GM21825 (cell line): ENCODE measurements around the gene CDKN1A.
"Not testable (repeated sequence)": the region's sequence is repeated elsewhere in the genome, so short reads cannot be mapped to it uniquely, and the experiment has no call there.

Experiments
- ATAC-seq: cut with Tn5 transposase; IDR thresholded peaks from one replicate; pipeline ENCODE4 v1.9.1; 2021; ENCODE audit warnings: mild to moderate bottlenecking, moderate library complexity; ENCODE audit not compliant: unreplicated experiment

Gene CDKN1A

DNA sequence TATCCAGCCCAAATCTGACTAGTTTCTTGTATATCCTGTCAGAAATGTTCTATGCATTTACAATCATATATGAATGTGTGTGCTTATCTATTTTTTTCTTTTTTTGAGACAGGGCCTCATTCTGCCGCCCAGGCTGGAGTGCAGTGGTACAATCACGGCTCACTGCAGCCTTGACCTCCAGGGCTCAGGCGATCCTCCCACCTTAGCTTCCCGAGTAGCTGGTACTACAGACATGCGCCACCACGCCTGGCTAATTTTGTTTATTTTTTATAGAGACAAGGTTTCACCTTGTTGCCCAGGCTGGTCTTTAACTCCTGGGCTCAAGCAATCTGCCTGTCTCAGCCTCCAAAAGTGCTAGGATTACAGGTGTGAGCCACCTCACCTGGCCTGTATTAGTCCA, 16.1 kb downstream of the CDKN1A start:
- no peak for ATAC-seq

DNA sequence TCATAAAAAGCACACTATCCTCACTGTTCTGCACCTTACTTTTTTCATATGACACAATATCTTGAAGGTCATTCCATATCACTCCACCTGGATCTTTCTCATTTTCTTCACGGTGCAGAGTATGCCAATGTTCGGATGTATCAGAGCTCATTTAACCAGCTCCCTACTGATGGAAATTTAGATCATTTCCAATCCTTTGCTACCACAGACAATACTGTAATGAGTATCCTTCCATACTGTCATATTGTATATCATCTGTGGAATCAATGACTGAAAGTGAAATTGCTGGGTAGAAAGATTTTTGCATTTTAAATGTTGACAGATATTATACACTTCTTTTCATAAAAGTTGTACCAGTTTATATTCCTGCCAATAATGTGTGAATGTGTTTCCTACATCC, 16.9 kb downstream of the CDKN1A start:
- ATAC-seq = no peak

DNA sequence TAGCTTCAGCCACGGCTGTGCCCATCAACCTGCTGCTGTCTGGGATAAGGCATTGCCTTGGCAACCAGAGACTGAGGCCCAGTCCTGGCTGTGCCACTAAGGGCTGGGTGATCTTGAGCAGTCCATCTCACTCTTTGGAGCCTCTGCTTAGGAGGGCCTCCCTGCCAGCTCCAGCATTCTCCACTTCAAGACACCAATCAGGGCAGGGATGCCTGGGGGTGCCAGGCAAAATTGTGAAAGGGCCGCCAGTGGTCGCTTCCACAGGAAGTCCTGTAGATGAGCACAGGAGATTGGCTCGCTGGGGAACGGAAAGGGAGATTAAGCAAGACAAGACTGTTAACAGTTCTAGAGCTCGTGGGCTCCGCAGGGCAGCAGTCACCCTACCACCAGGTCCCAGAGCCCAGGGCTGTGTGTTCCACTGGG, 19.0 kb downstream of the CDKN1A start, which contains the start of gene RAB44:
Gene RAB44 (plus strand): TSS at position 346 of the 423 bp plus-strand sequence. CDS start 6,410 bp downstream, outside the sequence.
- no peak for ATAC-seq

DNA sequence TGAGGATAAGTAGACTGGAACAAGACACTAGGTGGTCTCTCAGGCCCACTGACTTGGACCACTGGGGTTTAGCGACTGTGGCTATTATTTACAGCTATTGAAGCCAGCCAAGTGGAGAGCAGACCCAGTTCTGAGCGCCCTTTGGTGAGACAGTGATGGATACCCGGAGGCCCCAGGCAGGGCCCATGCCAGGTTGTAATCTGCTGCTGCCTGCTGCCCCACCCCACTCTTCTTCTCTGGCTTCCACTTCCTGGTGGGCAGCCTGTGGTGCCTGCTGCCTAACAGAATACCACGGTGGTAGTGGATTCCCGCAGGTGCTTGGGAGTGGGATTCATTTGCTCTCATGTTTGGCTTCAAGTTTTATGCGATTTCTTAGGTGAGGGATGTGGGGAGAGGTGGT, 19.7 kb downstream of the CDKN1A start:
- ATAC-seq = no peak

DNA sequence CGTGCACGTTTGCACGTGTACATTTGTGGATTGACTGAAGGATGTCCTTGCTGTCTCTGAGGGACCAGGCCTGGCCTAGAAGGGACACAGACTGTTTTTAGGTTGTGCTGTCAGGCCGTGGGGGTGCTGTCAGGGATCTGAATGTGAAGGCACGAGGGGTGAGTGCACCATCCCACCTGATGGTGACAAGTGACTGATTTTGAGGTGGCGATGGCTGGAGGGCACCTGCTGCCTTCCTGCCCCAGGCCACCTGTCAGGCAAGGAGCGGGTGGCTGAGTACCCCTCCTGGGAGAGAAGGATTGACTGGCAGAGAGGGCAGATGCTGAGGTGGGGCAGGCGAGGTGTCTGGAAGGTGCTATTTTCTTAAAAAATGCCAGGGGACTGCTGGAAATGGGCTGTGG, 20.4 kb downstream of the CDKN1A start:
- no peak for ATAC-seq

DNA sequence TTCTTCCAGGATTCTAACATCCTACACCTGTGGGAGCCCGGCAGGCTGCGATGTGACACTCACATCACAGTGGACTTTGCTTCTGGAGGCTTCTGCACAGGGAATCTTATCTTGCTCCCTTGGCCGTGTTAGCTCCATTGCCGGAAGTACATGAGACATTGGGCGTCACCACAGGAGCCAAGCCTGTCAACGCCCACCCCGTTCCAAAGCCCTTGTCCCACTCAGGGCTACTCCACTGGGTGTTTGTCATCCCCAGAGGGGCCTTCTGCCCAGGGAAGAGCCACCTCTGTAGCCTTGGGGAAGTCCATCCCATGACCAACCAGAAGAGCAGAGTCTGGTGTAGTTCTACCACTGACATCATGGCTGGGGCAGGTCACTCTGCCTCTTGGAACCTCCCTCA, 20.8 kb downstream of the CDKN1A start:
- ATAC-seq = no peak

DNA sequence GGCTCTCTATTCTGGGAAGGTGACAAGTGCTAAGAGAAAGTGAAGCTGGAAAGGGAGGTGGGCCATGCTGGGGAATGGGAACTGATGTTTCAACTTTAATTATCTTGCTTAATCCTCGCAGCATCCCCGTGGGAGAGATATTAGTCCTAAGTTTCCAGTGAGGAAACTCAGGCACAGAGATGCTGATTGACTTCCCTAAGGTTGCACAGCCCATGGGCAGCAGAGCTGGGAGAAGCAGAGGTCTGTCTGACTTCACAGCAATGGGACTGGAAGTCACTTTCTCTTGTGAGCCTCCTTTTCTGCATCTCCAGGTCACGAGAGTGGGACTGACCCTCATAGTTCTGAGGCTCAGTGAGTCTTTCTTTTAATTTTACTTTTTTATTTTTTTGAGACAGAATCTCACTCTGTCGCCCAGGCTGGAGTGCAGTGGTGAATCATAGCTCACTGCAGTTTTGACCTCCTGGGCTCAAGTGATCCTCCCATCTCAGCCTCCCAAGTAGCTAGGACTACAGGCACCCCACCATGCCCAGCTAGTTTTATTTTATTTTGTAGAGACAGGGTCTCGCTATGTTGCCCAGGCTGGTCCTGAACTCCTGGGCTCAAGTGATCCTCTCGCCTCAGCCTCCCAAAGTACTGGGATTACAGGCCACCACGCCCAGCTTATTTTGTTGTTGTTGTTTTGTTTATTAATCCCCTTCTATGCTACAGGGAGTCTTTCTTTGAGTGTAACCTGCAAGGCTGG, 21.7 kb downstream of the CDKN1A start:
- ATAC-seq = no peak

DNA sequence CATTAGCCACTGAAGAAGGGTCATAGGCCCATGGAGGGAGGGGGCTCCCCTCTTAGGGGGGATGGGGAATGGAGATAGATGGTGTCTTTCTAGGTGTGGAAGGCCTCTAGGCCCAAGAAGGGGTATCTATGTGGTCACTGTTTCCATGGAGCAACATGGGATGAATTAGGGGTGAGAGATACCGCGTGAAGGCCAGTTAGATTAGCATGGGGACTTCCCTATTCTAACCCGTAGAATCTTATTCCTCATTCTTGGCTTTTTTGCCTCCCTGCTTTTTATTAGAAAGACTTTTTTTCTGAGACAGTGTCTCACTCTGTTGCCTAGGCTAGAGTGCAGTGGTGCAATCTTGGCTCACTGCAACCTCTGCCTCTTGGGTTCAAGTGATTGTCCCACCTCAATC, 22.3 kb downstream of the CDKN1A start:
- no peak for ATAC-seq

DNA sequence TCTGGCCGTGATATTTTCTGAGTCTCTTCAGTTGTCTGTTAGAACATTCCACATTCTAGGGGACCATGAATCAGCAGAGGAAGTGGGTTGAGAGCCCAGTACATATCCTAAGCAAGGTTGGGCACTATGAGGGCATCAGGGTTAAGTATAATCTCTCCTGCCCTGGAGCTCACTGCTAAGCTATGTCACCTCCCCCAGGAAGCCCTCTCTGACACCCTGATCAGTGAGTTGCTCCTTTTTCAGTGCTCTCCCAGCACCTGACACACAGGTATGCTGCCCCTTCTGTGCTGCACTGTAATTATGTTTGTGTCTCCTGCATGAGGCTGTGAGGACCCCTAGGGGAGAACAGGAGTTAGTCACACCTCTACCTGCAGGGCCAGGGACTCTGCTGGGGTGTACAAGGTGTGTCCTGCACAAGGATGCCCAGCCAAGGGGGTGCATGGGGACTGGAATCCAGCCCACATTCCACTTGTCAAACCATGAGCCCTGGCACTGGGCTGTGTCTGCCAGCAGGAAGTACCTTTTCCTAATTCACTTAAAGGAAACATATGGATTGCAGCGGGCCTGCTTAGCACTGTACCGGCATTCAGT, 23.0 kb downstream of the CDKN1A start:
- no peak for ATAC-seq

DNA sequence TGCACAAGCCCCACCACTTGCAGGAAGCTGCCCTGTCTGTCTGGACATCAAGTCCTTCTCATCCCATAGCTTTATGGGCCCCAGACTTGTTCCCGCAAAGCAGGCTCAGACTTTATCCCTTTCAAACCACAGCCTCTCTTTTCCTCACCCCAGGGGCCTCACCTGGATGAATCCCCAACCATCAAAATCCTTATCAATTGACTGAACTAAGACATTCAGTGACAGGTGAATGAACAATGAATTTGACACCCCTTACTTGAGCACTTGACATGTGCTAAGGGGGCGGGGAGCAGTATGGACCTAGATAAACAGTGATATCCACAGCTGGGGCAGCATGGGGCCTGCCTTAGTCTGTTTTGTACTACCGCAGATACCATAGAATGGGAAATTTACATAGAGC, 24.1 kb downstream of the CDKN1A start:
- no peak for ATAC-seq

DNA sequence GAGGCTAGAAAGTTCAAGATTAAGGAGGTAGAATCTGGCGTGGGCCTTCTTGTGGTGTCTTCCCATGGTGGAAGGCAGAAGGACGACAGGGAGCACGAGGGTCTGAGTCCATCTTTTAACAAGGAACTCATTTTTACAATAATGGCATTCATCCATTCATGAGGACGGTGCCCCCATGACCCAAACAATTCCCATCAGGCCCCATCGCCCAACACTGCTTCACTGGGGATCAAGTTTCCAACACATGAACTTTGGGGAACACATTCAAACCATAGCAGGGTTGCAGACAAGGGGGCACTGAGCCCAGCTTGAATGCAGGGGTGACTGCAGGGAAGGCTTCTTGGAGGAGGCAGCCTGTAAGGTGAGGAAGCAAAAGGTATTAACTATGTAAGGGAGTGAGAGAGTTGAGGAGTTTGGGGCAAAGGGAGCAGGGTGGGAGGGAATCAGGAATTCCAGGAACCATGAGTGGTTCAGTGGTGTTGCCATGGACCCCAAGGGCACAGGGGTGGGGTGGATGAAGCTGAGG, 24.6 kb downstream of the CDKN1A start:
- ATAC-seq = no peak

DNA sequence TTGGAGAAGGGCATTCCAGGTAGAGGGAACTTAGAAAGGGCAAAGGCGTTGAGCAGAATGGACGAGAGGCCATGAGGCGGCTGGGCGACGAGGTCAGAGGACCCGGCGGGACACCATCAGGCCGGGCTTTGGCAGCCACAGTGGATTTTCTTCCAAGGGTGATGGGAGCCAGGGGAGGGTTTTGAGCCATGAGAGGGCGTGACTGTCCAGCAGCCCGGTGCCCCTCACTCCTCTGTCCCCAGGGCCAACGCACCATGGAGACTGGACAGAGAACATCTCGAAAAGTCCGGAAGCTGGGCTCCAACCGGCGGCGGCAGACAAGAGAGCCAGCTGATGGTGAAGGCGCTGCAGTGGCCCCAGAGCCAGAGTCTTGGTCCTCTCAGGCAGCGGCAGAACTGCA, 25.5 kb downstream of the CDKN1A start:
- no peak for ATAC-seq

DNA sequence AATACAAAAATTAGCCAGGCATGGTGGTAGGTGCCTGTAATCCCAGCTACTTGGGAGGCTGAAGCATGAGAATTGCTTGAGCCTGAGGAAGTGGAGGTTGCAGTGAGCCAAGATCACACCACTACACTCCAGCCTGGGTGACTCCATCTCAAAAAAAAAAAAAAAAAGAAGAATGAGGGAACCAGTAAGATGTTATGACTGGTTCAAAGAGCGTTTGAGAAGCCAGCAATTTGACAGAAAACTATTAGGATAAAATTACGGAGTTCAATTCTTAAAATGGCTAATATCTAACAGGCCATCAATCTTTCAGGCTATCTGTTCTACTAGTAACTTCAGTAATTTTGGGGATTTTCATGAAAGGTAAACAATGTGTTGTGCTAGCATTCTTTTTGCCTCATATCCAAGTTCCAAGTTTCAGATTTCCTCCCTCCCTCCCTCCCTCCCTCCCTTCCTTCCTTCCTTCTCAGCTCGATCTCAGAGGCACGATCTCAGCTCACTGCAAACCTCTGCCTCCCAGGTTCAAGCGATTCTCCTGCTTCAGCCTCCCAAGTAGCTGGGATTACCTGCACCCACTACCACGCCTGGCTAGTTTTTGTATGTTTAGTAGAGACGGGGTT, 26.6 kb downstream of the CDKN1A start:
- ATAC-seq = not testable (repeated sequence)

DNA sequence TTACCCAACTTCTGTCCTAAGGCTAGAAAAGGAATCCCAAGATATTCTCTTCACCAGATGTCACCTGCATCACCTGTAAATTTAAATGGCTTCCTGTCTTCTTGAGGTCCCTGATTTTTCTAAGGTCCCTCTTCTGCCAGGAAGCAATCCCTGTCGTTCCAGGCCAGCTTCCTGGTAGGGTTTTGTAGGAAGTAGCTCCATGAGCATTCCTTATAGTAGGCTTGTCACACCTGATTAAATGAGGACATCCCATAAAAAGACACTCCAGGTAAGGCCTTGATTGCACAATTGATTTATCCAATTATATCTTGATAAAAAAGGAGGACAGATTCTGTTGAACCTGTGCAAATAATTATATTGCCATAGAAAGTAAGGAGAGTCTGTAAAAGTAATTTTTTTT, 27.8 kb downstream of the CDKN1A start:
- no peak for ATAC-seq

DNA sequence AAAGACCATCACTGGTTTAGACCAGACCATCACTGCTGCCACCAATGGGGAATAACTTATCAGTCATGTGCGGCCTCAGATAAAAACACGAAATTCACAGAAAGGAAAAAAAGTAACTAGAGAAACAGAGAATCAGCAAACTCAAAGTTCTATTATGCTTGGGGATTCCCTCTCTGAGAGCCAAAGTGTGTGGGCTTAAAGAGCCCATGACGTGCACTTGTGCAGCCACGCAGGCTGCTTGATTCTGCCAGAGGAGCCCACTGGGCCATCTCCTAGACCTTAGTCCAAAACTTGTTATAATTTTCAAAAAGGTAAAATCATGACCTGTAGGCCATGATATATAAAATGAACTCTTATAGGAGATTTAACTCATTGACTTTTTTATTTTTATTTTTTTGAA, 34.3 kb downstream of the CDKN1A start:
- ATAC-seq = no peak

DNA sequence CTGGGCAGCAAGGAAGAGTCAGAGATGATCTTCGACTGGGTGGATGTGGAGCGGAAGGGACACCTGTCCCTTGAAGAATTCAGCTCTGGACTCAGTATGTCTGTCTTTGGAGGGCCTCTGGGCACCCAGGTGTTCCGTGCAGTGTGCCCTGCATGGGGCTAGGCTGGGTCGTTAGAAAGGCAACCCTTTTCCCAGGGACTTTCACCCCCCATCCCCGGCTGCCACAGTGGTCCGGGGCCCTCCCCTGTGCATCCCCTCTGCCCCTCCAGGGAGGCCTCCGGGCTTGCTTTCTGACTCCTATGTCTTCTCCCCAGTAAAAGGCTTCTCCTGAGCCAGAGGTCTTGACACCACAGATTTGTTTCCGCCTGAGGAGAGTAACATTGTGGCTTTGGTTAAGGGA, 35.3 kb downstream of the CDKN1A start:
- ATAC-seq = no peak

DNA sequence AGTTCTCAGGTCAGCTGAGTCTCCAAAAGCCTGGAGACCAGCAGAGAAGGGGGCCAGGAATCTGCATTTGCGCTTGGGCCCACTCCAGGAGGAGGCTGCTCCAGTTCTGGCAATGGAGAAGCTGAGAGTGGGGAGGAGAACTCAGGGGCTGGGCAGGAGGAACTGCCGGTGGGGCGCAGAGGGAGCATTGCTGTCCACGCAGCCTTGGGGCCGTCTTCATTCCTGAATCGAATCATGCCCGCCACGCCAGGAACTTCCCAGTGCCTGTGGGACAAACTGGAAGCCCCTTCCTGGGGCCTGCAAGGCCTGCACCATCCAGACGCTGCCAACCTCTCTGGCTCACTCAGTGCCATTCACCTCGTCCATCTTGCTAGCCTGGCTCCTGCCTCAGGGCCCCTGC, 36.0 kb downstream of the CDKN1A start:
- no peak for ATAC-seq

DNA sequence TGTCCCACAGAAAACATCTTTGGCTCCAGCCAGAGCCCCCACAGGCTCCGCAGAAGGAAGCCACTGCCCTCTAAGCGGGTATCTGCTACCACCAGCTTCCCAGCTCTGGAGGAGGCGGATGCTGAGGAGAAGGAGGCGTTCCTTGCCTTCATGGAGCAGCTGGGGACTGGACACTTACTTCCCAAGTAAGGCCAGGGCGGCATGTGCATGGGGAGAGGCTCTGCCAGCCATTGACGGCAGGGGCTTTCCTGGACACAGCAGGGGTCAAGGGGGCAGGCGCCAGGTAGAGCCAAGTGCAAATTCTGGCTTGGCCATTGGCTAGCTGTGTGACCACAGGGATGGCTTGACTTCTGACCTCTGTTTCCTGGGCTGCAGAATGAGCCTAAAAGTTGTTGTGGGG, 37.0 kb downstream of the CDKN1A start:
- ATAC-seq = no peak

DNA sequence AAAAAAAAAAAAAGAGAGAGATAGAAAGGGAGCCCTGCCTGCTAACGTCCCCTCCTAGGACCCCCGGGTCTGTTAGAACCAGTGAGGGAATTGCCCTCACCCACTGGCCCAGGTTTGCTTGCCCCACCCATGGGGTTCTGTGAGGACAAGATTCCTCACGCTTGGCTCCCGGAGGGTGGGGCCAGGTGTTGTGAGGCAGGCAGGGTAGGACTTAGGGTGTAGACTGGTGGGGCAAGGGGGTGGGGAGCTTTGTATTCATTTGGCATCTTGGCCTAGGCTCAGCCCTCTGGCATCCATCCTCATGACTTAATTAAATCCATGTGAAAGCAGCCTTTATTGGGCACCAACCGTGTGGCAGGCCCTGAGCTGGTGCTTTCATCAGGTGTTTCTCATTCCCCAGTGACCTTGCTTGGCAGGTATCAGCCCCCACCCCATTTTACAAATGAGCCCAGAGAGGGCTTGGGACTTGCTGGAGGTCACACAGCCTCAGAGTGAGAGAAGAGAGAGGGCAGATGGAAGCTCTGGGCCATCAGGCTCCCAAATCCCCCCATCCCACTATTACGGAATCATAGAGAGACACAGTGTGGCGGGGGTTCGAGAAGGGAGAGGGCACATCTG, 38.1 kb downstream of the CDKN1A start:
- ATAC-seq = no peak

DNA sequence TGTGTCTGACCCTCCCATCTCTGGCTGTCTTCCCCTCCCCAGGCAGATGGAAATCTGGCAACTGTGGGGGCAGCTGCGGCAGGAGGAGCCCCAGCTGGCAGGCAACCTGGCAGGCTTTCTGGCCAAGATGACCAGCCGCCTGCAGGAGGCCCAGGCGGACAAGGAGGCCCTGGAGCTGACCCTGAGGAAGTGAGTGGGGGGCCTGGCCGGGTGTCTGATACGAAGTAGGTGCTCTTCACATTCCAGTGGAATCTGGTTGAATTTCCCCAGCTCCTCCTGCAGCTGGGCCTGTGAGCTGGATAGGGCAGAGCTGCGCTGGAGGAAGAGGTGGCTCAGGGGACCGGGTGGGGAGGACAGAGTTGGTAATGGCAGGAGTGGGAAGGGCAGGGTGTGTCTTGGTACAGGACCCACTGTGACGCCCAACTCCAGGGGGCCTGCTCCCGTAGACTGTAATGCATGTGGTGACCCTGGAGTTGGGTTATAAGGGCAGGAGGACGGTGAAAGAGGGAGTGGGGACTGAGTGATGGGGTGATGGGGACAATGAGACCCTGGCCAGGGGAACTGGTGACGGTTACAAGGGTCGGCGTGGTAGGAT, 38.8 kb downstream of the CDKN1A start:
- ATAC-seq = no peak

DNA sequence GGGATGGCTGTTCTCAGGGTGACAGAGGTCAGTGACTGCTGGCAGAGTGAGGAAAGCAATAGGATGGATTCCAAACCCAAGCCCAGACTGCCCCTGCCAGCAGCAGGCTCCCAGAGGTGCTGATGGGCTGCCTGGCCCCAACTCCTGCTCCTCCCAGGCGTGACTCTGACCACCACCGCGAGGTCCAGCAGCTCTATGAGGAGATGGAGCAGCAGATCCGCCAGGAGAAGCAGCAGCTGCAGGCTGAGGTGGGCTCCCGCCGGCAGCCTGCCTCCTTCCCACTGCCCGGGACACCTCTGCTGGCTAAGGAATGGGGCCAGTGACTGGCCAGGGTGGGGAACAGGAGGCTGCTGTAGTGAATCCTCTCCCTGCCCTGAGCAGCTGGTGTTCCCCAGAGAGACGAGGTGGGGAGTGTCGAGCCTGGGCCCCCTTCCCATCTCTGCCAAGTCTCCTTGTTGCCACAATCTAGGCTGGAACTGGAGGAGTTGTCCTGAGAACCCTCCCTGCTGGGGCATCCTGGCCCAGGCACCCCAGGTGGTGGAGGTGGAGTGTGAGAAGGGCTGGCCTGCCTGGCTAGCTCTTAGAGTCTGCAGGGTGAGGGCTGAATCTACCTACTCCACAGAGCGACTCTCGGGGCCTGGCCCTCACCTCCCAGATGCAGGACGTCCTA, 39.5 kb downstream of the CDKN1A start:
- no peak for ATAC-seq
